ENCODE measurements around the gene SNX20.

SNX20 gene

GRCh38 chr16:50704245-50704644 lies 23.1 kb upstream of the SNX20 start:
- no peak for DNase-seq (ENCODE audit: low read depth)

- DNase-seq (ENCODE audit: low read depth) = no peak
Measured at GRCh38 chr16:50702725-50703124, 21.6 kb upstream of the SNX20 start.

- DNase-seq (ENCODE audit: low read depth) = no peak
Measured at GRCh38 chr16:50699326-50700159, 18.4 kb upstream of the SNX20 start.

- no peak for DNase-seq (ENCODE audit: low read depth)
Measured at GRCh38 chr16:50697881-50698767, 17.0 kb upstream of the SNX20 start.

- no peak for DNase-seq (ENCODE audit: low read depth)
Measured at GRCh38 chr16:50697421-50697715, 16.3 kb upstream of the SNX20 start.

- DNase-seq (ENCODE audit: low read depth) = no peak
Measured at GRCh38 chr16:50696575-50697420, 15.7 kb upstream of the SNX20 start.

- no peak for DNase-seq (ENCODE audit: low read depth)
Measured at GRCh38 chr16:50696126-50696525, 15.0 kb upstream of the SNX20 start.

- no peak for DNase-seq (ENCODE audit: low read depth)
Measured at GRCh38 chr16:50695017-50696000, 14.2 kb upstream of the SNX20 start.

- DNase-seq (ENCODE audit: low read depth) = no peak
Measured at GRCh38 chr16:50694206-50694605, 13.1 kb upstream of the SNX20 start.

GRCh38 chr16:50692999-50693781 lies 12.1 kb upstream of the SNX20 start, which contains the start of gene NOD2:
Gene NOD2 (plus strand): TSS chr16:50693606. CDS start chr16:50699496, 5,890 bp downstream.
- no peak for DNase-seq (ENCODE audit: low read depth)

GRCh38 chr16:50692644-50692998 lies 11.5 kb upstream of the SNX20 start:
- DNase-seq (ENCODE audit: low read depth) = no peak

GRCh38 chr16:50690177-50690576 lies 9.1 kb upstream of the SNX20 start:
- DNase-seq (ENCODE audit: low read depth) = no peak

- DNase-seq (ENCODE audit: low read depth) = no peak
Measured at GRCh38 chr16:50688867-50689266, 7.8 kb upstream of the SNX20 start.

- DNase-seq (ENCODE audit: low read depth) = no peak
Measured at GRCh38 chr16:50688083-50688482, 7.0 kb upstream of the SNX20 start.

- DNase-seq (ENCODE audit: low read depth) = no peak
Measured at GRCh38 chr16:50685462-50686063, 4.5 kb upstream of the SNX20 start.

GRCh38 chr16:50684823-50685461 lies 3.8 kb upstream of the SNX20 start:
- no peak for DNase-seq (ENCODE audit: low read depth)

GRCh38 chr16:50683689-50684374 lies 2.7 kb upstream of the SNX20 start:
- DNase-seq (ENCODE audit: low read depth) = no peak

GRCh38 chr16:50680556-50680893 lies 587 bp downstream of the SNX20 start:
- DNase-seq (ENCODE audit: low read depth) = no peak
